Measurements from ENCODE around the gene EXOC6. TPM values are rescaled to one million over a fixed set of nuclear protein-coding genes. Genes with fewer than 3 reads are reported as not detected.
A peak's percentile ranks its signal among the peaks of the same experiment; 100 is the strongest.
"Not testable (repeated sequence)": the region's sequence is repeated elsewhere in the genome, so short reads cannot be mapped to it uniquely, and the experiment has no call there.

Gene EXOC6
- total RNA-seq, 2 donors from 2014 or later = 13.2 to 70.8 TPM

DNA sequence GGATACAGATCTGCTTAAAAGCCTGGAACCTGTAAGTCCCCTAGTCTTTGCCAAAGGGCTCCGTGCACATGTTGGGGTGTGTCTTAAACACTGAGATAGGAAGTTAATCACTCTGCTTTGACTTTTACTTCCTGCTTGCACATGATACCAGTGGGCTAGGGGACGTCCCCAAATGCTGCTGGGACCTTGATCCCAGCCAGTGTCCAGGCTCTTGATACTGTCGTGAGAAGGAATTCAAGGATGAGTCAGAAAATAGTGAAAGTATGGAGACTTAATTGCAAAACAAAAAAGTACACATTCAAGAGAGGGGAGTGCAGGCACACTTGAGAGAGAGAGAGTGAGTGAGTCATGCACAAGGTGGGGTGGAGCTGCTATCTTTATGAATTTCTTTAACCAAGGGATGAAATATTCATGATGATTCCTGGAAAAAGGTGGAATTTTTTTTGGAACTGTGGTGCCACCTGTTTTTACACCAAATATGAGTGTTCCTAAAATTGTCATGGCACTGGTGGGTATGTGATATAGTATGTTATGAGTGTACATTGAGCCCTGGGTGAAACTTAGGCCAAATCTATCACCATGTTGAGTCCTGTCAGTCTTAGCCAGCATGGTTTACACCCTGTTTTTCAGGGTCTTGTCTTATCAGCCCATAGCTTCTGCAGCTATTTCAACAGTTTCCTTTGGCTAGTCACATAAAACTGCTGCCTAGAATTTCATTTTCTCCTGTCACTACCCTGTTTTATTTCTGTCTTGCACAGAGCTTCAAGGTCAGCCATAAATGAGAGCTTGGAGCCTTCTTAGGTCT, 123.9 kb downstream of the EXOC6 start:
- Histone ChIP-seq H3K4me3 (no peak overlapping the region), H3K36me3 (replicated peaks in 1 of 2; ENCODE audit: insufficient read depth in 1 of 2, low read depth in 2 of 2) (no peaks in the 10 kb centered on the region), H3K9me3 (no peaks in the 10 kb centered on the region), H3K4me1 (no peaks in the 10 kb centered on the region), H3K27me3 (no peaks in the 10 kb centered on the region), H3K27ac (no peak overlapping the region)
- 59 to 70% methylated on average over 3 of the region's 3 CpGs for WGBS, 2 donors
- no peak for ATAC-seq
- intact Hi-C loops (cut with DNase I) = no loop called here
- peak in 1 of 4 donors; percentile 3 for DNase-seq
- no peak for TF ChIP-seq CTCF (IDR thresholded peaks at IDR 0.05)
- no peak for TF ChIP-seq POLR2A (IDR thresholded peaks at IDR 0.05)

DNA sequence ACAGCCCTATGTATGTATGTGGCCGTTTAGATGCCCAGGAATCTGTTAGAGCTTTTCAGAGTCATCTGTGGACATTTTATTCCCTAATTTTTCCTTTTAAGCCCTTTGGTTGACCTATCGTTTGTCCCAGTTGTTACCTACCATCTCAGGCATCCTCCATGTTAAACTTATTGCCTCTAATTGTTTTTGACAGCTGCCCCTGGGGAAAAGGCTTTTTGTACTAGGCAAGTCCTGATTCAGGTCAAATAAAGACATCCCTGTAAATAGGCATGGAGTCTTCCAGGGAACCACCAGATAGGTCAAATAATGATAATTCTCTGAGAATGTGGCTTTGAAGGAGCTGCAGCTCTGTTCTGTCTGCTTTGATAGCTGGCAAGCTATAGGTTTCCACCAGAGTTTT, 124.6 kb downstream of the EXOC6 start:
- Histone ChIP-seq H3K36me3 (replicated peaks in 1 of 2; ENCODE audit: insufficient read depth in 1 of 2, low read depth in 2 of 2) (no peaks in the 10 kb centered on the region), H3K27ac (no peak overlapping the region), H3K4me3 (no peak overlapping the region), H3K4me1 (no peaks in the 10 kb centered on the region), H3K9me3 (no peaks in the 10 kb centered on the region), H3K27me3 (no peaks in the 10 kb centered on the region)
- intact Hi-C loops (cut with DNase I) = no loop called here
- TF ChIP-seq CTCF (IDR thresholded peaks at IDR 0.05) (no peak), POLR2A (IDR thresholded peaks at IDR 0.05) (no peak)
- WGBS, 2 donors = 90% methylated on average over 2 of the region's 2 CpGs
- no peak for ATAC-seq
- DNase-seq = no peak

- H3K9me3 ChIP-seq; H3K4me3 ChIP-seq; intact Hi-C loops (cut with DNase I); H3K27me3 ChIP-seq; ATAC-seq; H3K36me3 ChIP-seq (replicated peaks in 1 of 2; ENCODE audit: insufficient read depth in 1 of 2, low read depth in 2 of 2); DNase-seq; H3K4me1 ChIP-seq; H3K27ac ChIP-seq: not testable (repeated sequence)
- WGBS, 2 donors = 84 to 95% methylated on average over 1 to 3 of the region's 5 CpGs
Observed at GRCh38 chr10:92976278-92976677, 128.0 kb downstream of the EXOC6 start.

DNA sequence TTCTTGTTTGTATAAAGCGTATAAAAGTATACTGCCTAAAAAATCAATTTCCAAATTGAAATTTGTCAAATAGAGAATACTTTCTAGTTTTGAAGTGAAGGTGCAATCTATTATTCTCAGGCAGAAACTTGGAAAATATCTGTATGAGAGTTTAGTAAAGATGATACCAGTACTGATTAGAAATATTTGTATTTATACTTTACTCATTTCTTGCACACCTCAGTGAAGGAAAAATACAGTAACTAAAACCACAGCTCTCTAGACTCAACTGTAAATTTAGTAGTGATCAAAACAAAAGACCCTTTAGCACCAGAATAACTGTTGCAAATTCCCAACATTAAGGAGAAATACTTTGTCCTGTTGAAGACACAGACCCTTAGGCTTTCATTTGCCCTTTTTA, 140.9 kb downstream of the EXOC6 start:
- no peak overlapping the region for H3K4me3 ChIP-seq
- WGBS, 2 donors = 60 to 67% methylated on average over 1 of the region's 1 CpG
- H3K27me3 ChIP-seq = no peaks in the 10 kb centered on the region
- DNase-seq = no peak
- no peak overlapping the region for H3K27ac ChIP-seq
- H3K9me3 ChIP-seq = no peaks in the 10 kb centered on the region
- H3K4me1 ChIP-seq = no peaks in the 10 kb centered on the region
- no peaks in the 10 kb centered on the region for H3K36me3 ChIP-seq (replicated peaks in 1 of 2; ENCODE audit: insufficient read depth in 1 of 2, low read depth in 2 of 2)
- ATAC-seq = no peak
- intact Hi-C loops (cut with DNase I) = no loop called here
- TF ChIP-seq CTCF (IDR thresholded peaks at IDR 0.05) = no peak
- no peak for TF ChIP-seq POLR2A (IDR thresholded peaks at IDR 0.05)

- TF ChIP-seq POLR2A (IDR thresholded peaks at IDR 0.05) = no peak
- no peak for TF ChIP-seq CTCF (IDR thresholded peaks at IDR 0.05)
- Histone ChIP-seq H3K9me3 (no peaks in the 10 kb centered on the region), H3K4me1 (no peaks in the 10 kb centered on the region), H3K4me3 (no peak overlapping the region), H3K27ac (no peak overlapping the region), H3K27me3 (no peaks in the 10 kb centered on the region), H3K36me3 (replicated peaks in 1 of 2; ENCODE audit: insufficient read depth in 1 of 2, low read depth in 2 of 2) (no peaks in the 10 kb centered on the region)
- WGBS, 2 donors = 77 to 84% methylated on average over 1 of the region's 1 CpG
- ATAC-seq = no peak
- DNase-seq = no peak
- intact Hi-C loops (cut with DNase I) = no loop called here
Observed at GRCh38 chr10:92990615-92991014, 142.3 kb downstream of the EXOC6 start.
